Activated T-cell treated with anti-CD3 and anti-CD28 coated beads, Interleukin-2, amount 50 U/mL, for 1 hour (primary cell): Measurements from ENCODE around the gene NDUFA1.
A peak's percentile ranks its signal among the peaks of the same experiment; 100 is the strongest.
"Not testable (repeated sequence)": the region's sequence is repeated elsewhere in the genome, so short reads cannot be mapped to it uniquely, and the experiment has no call there.

Experiments
- DNase-seq: peaks from one replicate; pipeline ENCODE4 v3.0.0-alpha.2; 2020

Gene NDUFA1

DNA sequence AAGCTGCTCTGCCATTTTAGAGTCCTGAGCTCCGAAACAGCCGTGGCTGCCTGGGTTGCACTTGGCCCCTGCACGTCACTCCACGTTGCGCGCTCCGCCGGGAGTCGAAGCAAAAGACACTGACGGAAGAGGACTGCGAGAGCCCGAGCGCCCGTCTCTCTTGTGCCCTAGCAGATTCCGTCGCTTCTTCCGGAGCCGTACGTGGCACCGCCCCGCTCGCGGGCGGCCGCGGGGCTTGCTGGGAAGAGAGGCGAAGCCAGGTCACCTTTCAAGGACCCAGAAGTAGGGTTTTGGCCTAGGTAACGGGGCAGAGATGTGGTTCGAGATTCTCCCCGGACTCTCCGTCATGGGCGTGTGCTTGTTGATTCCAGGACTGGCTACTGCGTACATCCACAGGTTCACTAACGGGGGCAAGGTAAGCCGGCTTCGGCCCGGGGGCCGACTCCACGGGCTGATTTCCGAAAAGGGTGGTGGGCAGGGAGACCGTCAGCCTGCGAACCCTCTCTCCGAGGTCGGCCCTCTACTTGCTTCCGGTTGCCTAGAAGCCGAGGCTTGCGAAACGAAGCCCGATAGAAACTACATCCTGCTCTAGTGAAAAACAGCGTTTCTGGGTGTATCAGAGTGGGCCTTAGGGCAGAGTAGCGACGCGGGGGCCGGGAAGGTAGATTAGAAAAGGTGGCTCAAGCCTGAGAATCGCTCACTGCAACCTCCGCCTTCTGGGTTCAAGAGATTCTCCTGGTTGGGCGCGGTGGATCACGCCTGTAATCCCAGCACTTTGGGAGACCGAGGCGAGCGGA lies at the start of gene NDUFA1, which contains the start of gene RNF113A:
NDUFA1 (plus strand) TSS at position 234 of the 797 bp plus-strand sequence; CDS start at position 314, 80 bp downstream.
RNF113A (minus strand) TSS at position 135 of the 797 bp plus-strand sequence; CDS start at position 15, 120 bp downstream.
- DNase-seq: peak; percentile 82

DNA sequence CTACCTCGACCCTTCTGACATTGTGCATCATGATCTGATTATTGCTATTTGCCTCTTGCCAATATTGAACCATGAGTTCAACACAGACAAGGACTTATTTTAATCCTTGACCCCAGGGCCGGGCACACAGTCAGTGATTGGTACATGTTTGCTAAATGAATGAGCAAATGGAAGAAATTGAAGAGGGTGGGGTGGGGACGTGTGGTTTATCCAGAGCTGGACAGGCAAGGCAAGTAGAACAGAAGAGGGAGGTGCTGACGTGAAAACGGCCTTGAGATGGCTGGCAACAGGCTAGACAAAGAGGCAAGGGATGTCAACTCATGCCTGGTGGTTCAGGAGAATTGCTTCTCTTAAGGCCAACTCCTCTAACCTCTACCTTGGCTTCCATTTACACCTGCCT lies 47.4 kb upstream of the NDUFA1 start:
- DNase-seq: not testable (repeated sequence)

- DNase-seq: no peak
These were observed 45.2 kb upstream of the NDUFA1 start for GRCh38 chrX:119826399-119826959.

GRCh38 chrX:119828446-119828845 lies 43.2 kb upstream of the NDUFA1 start:
- no peak for DNase-seq

GRCh38 chrX:119833905-119834304 lies 37.7 kb upstream of the NDUFA1 start:
- DNase-seq: no peak

- DNase-seq: peak; percentile 87
These were observed 19.0 kb upstream of the NDUFA1 start, which contains the start of gene UPF3B for GRCh38 chrX:119852382-119853353. Gene UPF3B (minus strand): TSS chrX:119852963. CDS start chrX:119852928, 35 bp downstream.

- DNase-seq: no peak
These were observed 18.2 kb upstream of the NDUFA1 start for GRCh38 chrX:119853444-119853843.

DNA sequence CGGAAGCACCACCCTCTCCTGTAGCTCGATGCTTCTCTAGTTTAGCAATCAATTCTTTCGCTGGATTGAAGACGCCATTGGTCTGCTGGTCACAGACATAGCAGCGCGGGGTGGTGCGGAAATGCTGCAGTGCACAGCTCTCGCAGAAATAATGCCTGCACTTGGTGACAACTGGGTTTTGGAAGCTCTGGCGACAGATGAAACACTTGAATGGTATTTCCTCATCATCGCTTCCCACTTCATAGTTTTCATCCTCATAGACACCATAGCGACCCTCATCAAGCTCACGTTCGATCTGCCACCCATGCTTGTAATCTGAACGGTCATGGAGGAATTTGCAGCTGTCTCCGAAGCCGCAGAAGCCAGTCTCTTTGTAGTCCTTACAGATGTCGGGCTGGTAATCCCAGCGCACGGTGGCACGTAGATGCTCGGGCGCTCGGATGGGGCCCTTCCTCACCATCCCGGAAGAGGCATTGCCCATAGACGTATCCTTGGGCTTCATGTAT lies 953 bp upstream of the NDUFA1 start:
- peak; percentile 44 for DNase-seq

DNA sequence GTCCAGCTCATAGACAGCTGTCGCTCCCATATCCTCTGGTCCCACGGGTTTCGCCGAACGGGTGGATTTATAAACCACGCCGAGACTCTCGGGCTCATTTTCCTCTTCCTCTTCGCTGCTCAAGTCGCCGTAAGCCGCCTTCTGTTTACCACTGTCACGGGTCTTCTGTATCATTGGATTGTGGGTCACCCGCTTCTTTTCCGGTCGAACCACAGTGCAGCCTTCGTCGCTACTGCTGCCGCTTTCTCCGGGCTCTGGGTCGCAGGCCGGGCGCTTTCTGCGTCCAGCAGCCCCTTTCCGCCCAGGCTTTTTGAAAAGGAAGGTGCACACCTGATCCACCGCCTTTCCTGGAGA lies 410 bp upstream of the NDUFA1 start:
- no peak for DNase-seq

GRCh38 chrX:119878740-119879139 lies 7.1 kb downstream of the NDUFA1 start:
- no peak for DNase-seq

DNA sequence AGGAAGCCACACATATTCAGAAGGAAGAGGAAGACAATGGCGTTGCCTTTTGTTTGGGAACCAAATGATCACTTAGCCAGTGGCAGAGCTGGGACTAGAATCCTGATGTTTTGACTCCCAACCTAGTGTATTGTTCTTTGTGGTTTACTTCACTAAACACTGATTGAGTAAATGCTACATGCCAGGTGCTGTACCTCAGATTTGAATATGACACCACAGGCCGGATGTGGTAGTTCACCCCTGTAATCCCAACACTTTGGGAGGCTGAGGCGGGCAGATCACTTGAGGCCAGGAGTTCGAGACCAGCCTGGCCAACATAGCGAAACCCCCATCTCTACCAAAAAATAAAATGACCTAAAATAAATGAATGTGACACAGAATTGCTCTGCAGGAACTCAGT lies 8.4 kb downstream of the NDUFA1 start:
- no peak for DNase-seq

GRCh38 chrX:119880552-119881437 lies 9.2 kb downstream of the NDUFA1 start:
- peak; percentile 21 for DNase-seq

DNA sequence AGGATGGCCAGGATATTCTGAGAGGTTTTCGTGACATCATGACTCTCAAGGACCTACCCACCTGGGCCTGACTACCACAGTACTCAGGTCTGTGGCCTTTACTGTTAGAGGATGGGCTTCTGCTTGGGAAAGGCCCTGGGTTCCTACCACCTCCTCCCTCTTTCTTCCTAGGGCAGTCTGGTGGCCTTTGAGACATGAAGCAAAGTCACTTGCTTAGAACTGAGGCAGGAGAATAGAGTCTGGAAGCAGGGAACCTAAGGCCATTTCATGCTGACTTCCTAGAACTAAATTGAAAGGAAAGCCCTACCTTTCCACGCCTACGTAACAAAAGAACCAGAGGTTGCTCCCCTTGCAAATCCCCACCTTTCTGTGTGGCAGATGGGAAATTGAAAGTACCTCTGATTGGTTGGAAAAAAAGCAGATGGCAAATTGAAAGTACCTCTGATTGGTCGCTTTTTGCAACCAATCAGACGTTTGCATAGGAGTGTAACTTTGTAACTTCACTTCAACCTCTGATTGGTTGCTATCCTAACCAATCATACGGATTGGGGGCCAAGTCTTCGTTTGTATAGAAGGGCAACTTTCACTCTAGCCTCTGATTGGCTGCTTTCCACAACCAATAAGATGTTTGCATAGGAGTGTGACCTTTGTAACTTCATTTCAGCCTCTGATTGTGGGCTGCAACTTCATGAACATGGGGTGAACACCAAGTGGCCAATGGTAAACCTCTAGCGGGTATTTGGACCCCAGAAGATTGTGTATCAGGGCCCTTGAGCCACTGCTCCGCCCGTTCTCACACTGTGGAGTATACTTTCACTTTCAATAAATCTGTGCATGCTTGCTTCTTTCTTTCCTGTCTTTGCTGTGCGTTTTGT lies 14.2 kb downstream of the NDUFA1 start:
- DNase-seq: no peak

GRCh38 chrX:119887721-119888425 lies 16.2 kb downstream of the NDUFA1 start:
- peak; percentile 61 for DNase-seq

- DNase-seq: not testable (repeated sequence)
These were observed 19.0 kb downstream of the NDUFA1 start for GRCh38 chrX:119890626-119891025.

- DNase-seq: not testable (repeated sequence)
These were observed 20.5 kb downstream of the NDUFA1 start for GRCh38 chrX:119891961-119892692.

DNA sequence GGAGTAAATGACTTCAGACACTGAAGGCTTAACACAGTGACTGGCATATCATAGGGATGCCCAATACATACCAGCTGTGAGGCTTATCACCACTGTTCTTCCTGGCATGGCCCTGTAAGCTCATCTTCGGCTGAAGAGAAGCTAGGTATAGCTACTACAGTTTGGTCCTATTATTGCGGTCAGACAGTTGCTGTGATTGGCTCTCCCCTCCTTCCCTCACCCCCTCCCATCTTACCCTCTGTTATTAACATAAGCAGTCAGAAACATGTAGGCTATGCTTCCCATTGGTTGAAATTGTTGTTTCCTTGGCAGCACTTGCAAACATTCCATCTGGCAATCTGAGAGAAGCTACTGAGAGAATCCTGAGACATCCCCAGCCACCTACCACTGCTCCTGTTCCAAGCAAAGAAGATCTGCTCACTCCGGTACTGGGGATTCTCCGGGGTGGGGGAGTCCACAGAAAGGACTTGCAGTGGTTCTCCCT lies 24.3 kb downstream of the NDUFA1 start, which contains the start of gene AKAP14:
AKAP14 (plus strand) TSS at position 51 of the 484 bp plus-strand sequence. CDS start 7,331 bp downstream, outside the sequence.
- DNase-seq: no peak

GRCh38 chrX:119899125-119899524 lies 27.5 kb downstream of the NDUFA1 start:
- DNase-seq: no peak

GRCh38 chrX:119900976-119901375 lies 29.3 kb downstream of the NDUFA1 start:
- no peak for DNase-seq
